Measurements from ENCODE around the gene URGCP.
A peak's percentile ranks its signal among the peaks of the same experiment; 100 is the strongest.
"Not testable (repeated sequence)": the region's sequence is repeated elsewhere in the genome, so short reads cannot be mapped to it uniquely, and the experiment has no call there.

URGCP gene

DNA sequence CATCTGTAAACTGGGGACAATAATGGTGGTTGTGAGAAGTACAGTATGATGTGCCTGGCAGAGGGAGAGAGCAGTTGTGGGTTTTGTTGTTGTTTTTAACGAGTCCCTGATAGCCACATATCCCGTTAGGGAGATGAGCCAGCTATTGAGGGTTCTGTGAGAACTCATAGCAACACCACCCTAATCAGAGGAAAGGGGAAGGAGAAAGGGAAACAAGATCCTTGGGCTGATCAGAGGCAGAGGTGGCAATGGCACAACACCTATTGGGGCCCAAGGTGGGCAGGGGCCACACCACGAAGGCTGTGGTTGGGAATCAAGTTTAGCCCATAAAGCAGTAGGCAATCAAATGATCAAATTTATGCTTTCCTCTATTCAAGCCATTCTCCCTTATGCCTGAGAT lies 35.3 kb downstream of the URGCP start:
- DNase-seq, result no peak

GRCh38 chr7:43870316-43870715 lies 36.1 kb downstream of the URGCP start:
- DNase-seq, result no peak

DNA sequence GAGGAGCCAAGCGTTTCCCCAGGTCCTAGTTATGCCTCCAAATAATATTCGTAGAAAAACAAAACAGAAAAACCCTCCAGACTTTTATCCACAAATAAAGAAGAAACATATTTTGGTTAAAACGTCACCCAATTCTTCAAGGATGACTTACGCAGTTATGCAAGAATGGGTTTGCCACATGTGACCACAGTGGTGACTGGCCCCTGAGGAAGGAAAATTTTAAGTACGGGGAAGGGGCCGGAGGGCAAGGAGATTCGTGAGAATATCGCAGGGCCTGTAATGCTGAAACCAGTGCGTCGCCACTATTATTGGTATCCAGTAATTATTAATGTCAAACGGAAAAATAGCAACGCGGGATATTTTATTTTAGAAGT lies 36.5 kb downstream of the URGCP start:
- DNase-seq, result no peak

DNA sequence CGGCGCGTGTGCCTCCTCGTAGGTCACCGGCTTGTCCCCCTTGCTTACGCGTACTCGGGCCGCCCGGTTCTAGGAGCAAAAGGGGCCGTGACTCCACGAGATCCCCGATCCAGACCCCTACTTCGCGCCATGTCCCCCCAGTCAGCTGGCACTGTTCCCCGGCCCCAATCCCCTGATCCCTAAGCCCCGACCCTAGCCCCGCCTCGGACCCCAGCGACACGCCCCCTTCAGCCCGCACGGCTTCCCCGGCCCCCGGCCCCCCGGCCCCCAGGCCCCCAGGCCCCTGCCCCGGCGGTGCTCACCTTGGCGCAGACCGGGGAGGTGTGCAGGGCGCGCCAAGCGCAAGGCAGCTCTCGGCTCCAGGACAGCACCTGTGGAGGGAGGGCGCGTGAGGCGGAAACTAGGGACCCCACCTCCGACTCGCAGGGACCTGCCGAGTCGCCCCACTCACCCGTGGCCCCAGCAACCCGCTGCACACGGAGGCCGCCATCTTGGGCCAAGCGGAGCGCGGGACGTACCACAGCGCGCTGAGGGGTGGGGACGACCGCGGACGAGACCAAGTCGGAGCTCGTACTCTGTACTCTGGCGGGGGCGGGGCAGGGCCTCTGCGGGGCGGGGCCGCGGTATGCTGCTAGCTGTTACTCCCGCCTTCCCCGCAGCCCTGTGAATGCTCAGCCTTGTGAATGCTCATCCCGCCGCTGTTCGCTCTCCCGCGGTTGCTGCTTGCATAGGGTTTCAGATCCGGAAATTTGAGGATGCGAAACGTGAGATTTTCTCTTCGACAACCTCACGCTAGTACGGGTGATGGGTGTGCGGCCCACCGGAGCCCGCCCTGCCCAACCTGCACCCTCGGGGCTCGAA lies 37.2 kb downstream of the URGCP start, which contains the start of gene MRPS24:
TSS of gene MRPS24 (minus strand) at position 512 of the 861 bp plus-strand sequence. CDS start at position 490, 22 bp downstream.
- DNase-seq, result peak; percentile 91 to 97

DNA sequence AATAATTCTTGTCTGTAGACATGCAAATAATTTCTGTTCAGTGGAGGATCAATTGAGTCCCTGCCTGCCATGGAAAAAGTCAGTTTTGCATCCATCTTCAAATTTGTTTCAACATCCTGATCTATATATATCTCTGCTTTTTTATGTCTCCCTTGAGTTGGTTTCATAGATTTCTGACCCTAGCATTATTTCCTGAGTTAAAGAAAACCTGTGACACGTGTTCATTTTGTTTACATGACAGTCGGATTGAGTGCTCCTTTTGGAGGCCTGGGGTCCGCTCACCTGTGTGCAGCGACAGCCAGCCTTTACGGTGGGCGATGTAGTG lies 37.8 kb downstream of the URGCP start:
- no peak for DNase-seq

DNA sequence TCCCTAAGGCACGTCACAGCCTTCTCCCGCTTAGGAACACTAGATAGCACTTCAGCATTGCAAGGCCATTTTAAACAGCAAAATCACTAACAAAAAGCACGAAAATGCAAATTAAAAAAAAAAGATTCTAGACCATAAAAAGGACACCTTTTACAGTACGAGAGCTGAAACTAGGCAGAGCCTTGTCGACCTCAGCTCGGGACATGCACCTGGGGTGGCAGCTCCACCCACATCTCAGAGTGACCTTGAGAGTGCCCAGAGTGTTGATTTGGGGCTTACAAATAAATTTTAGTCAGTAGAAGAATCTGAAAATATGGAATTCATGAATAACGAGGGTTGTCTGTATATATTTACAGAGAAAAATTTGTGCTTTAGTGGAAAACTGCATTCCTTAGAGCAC lies 38.2 kb downstream of the URGCP start:
- DNase-seq, result no peak

GRCh38 chr7:43865277-43865676 lies 41.1 kb downstream of the URGCP start:
- DNase-seq, result no peak

DNA sequence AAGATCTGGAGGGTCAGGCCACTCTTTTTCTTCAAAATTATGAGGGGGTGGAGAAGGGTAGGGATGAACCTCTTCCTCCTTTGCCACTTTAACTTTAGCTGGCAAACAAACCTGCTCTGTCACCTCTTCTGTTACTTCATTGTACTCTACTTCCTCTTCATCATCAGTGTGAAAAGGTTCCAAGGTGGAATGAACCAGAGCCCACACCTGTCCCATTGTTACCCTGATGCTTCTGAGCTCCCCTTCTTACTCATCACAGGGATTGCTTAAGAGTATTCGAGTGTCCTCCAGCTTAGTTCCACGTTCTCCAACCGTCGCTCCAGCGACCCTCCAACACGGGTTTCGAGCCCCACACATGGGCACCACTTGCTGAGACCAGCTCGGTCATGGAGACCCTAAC lies 42.3 kb downstream of the URGCP start:
- DNase-seq, result no peak

- DNase-seq, result no peak
Observed at GRCh38 chr7:43856996-43857395, 49.4 kb downstream of the URGCP start.

DNA sequence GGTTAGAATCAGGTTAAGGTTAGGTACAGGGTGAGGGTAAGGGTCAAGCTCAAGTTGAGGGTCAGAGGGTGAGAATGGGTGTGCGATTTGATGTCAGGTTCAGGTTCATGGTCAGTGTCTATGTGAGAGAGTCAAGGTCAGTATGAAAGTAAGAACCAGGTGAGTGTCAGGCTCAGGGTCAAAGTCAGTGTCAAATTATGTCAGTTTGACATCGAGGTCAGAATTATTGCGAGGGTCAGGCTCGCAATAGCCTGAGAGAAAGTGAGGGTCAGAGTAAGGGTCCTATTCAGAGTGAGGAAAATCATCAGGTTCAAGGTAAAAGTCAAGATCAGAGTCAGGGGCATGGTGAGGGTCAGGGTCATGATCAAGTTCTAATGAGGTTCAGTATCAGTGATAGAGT lies 50.1 kb downstream of the URGCP start:
- DNase-seq, result no peak

GRCh38 chr7:43855176-43855575 lies 51.2 kb downstream of the URGCP start:
- DNase-seq, result no peak

GRCh38 chr7:43851805-43852204 lies 54.6 kb downstream of the URGCP start:
- no peak for DNase-seq

DNA sequence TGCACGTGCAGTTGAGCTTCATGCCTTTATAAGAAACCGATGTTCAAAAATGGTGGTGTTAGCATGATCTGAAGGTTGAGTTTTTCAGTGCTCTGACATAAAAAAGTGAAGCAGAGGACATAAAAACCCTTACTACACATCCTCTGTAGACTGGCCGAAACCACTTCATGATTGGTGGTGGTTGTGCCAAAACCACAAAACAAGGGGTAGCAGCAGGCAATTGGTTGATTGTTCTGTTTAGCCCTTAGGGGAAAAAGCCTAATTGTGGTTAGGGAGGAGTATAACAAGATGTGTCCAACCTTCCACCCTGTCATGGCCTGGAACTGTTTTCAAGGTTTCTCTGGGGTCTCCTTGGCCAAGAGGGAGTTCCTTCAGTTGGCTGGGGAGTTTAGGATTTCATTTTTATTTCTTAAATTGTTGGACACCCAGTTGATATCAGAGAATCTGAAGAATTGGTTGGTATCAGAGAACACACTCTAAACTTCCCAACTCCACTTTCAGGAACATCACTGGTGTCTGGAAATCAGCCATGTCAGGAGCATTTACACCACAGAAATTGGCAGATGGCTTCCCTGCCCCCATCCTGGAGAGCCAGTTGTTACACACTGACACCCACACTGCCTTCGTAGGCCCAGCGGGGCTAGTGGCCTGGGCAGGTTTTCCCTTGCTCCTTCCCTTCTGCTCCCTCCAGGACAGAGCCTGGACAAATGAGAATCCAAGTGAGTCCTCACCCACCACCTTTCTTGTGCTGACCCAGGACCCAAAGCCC lies 55.9 kb downstream of the URGCP start:
- DNase-seq, result no peak

DNA sequence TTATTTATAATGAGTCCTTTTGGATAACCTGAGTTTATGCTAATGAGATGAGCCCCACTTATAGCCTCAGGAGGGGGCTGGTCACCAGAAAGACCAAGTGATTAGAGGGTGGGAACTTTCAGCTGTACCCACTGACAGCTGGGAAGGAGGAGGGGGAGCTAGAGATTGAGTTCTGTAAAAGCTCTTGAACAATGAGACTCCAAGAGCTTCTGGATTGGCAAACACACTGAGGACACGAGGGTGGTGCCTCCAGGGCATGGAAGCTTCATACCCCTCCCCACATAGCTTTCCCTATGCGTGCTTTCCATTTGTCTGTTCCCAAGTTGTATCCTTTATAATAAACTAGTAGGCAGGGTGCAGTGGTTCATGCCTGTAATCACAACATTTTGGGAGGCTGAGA lies 57.3 kb downstream of the URGCP start:
- no peak for DNase-seq

DNA sequence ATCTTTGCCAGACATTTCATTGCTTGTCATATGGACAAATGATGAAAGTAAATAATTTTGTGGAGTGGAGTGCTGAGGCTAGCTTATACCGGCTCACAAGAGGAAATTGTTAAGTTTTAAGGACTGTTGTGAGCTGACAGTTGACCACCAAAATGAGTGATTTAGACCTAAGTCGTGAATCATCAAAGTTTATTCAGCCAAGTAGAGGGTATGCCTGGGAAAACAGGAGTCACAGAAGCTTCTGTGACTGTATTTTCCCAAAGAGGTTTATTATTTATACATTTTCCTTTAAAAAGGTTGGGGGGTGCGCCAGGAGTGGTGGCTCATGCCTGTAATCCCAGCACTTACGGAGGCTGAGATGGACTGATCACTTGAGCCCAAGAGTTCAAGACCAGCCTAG lies 58.9 kb downstream of the URGCP start:
- DNase-seq, result no peak

GRCh38 chr7:43844662-43845061 lies 61.7 kb downstream of the URGCP start:
- DNase-seq, result no peak

GRCh38 chr7:43844257-43844656 lies 62.1 kb downstream of the URGCP start:
- no peak for DNase-seq

DNA sequence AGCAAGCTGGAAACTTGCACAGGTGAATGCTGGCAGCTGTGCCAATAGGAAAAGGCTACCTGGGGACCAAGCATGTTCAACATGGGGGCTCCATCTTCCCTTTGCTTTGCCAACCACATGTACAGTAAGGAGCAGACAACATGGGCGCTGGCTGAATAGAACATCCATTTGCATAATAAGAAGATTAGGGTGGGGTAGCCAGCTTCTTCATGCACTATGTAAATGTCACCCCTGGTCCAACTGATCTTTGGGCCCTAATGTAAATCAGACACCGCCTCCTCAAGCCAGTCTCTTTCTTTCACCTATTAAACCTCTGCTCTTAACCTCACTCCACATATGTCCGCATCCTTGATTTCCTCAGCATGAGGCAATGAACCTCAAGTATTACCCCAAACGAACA lies 63.1 kb downstream of the URGCP start:
- DNase-seq, result no peak

- DNase-seq, result no peak
Observed at GRCh38 chr7:43838201-43838658, 68.2 kb downstream of the URGCP start.

DNA sequence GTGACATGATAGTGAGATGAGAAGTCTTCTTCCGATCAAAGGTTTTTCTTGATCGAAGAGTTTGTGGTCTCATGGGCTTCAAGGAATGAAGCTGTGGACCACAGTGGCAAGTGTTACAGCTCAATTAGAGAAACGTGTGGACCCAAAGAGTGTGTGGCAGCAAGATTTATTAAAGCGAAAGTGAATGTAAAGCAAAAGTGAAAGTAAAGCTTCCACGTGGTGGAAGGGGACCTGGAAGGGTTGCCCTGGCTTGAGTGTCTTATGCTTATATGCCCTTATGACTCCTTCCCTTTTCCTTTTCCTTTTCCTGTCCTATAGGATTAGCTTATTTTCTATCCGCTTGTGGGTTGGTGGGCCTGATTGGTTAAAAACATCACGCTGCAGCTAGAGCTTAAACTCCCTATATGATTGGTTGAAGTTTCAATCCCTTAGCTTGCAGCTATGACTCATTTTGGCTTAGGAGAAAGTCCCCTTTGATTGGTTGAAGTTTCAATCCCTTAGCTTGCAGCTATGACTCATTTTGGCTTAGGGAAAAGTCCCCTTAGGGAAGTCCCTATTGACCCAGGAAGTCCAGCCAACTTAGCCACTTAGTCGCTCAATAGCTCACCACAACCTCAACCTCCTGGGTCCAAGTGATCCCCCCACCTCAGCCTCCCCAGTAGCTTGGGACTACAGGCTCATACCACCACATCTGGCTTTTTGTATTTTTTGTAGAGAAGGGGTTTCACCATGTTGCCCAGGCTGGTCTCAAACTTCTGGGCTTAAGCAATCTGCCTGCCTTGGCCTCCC lies 71.7 kb downstream of the URGCP start:
- peak; percentile 16 to 45 for DNase-seq

DNA sequence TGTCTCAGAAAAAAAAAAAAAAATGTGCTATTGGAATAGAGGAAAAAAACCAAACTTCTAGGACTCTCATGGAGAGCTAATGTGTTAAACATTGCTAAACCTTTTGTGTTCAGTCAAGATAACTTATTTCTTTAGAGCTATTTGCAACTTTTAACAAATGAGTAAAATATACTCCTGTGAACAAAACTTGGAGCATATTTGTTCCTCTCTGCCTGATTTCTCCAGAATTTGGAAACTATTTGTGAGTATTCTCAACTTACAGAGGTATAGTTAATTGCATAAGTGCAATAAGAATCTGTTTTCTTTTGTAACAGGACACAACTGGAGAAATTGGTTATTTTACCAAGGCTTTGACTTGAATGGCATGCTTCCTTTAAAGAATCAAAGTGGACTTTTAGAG lies 75.5 kb downstream of the URGCP start:
- DNase-seq, result not testable (repeated sequence)
